Ishikawa (cell line): ENCODE results near the gene RCAN2.

Source experiments
- CEBPB ChIP-seq: IDR thresholded peaks from 2 replicates; pipeline ENCODE4 v1.6.1; 2012
- CREB1 ChIP-seq: IDR thresholded peaks from 2 replicates; pipeline ENCODE4 v1.6.1; 2012; ENCODE audit warnings: low read depth
- EGR1 ChIP-seq: IDR thresholded peaks from 2 replicates; pipeline ENCODE4 v1.6.1; 2012
- EP300 ChIP-seq: IDR thresholded peaks from 2 replicates; pipeline ENCODE4 v1.6.1; 2012; ENCODE audit warnings: borderline replicate concordance
- FOXM1 ChIP-seq: IDR thresholded peaks from 2 replicates; pipeline ENCODE4 v1.6.1; 2012; ENCODE audit warnings: low read depth, borderline replicate concordance
- NFIC ChIP-seq: IDR thresholded peaks from 2 replicates; pipeline ENCODE4 v1.6.1; 2012
- RAD21 ChIP-seq: IDR thresholded peaks from 2 replicates; pipeline ENCODE4 v1.6.1; 2012; ENCODE audit warnings: low read depth
- TAF1 ChIP-seq: IDR thresholded peaks from 2 replicates; pipeline ENCODE4 v1.6.1; 2012; ENCODE audit warnings: low read depth, mild to moderate bottlenecking
- TCF12 ChIP-seq: IDR thresholded peaks from 2 replicates; pipeline ENCODE4 v1.6.1; 2012; ENCODE audit warnings: low read depth
- TEAD4 ChIP-seq: IDR thresholded peaks from 2 replicates; pipeline ENCODE4 v1.6.1; 2012
- YY1 ChIP-seq: IDR thresholded peaks from 2 replicates; pipeline ENCODE4 v1.6.1; 2012; ENCODE audit warnings: low read depth
- ZBTB7A ChIP-seq: IDR thresholded peaks from 2 replicates; pipeline ENCODE4 v1.6.1; 2012; ENCODE audit warnings: low read depth
- TF ChIP-seq, protein P1 (sequence below): IDR thresholded peaks from 2 replicates; pipeline ENCODE4 v1.6.1; 2012
- TF ChIP-seq, protein P2 (sequence below): IDR thresholded peaks from 2 replicates; pipeline ENCODE4 v1.6.1; 2012
- TF ChIP-seq, protein P3 (sequence below): IDR thresholded peaks from 2 replicates; pipeline ENCODE4 v1.6.1; 2012; ENCODE audit warnings: low read depth, mild to moderate bottlenecking

The RCAN2 gene

DNA sequence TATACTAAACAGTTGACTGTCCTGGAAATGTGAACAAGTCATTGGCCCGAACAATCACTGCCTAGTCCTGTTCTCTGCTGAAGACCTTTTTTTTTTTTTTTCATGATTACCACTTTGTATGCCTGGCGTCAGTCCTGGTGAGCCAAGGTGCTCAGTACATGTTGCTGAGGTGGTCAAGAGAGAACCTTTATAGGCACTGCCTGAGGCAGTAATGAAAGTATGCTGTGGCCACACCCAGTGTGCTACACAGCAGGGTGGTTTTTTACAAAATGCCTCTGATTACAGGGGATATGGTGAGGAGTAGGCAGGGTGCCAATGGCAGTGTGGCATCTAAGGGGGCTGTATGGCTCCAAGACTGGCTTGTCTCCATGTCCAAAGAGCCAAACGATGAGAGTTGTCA, 185.4 kb downstream of the RCAN2 start:
- TF ChIP-seq EP300 (no peak), EGR1 (no peak), RAD21 (no peak), TCF12 (no peak), NFIC (no peak), YY1 (no peak), CEBPB (no peak), CREB1 (no peak), FOXM1 (no peak), TEAD4 (no peak), ZBTB7A (no peak), TAF1 (no peak)
- TF ChIP-seq, protein P1, sequence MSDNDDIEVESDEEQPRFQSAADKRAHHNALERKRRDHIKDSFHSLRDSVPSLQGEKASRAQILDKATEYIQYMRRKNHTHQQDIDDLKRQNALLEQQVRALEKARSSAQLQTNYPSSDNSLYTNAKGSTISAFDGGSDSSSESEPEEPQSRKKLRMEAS, result no peak
- TF ChIP-seq, protein P2, sequence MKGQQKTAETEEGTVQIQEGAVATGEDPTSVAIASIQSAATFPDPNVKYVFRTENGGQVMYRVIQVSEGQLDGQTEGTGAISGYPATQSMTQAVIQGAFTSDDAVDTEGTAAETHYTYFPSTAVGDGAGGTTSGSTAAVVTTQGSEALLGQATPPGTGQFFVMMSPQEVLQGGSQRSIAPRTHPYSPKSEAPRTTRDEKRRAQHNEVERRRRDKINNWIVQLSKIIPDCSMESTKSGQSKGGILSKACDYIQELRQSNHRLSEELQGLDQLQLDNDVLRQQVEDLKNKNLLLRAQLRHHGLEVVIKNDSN, result no peak
- TF ChIP-seq, protein P3, sequence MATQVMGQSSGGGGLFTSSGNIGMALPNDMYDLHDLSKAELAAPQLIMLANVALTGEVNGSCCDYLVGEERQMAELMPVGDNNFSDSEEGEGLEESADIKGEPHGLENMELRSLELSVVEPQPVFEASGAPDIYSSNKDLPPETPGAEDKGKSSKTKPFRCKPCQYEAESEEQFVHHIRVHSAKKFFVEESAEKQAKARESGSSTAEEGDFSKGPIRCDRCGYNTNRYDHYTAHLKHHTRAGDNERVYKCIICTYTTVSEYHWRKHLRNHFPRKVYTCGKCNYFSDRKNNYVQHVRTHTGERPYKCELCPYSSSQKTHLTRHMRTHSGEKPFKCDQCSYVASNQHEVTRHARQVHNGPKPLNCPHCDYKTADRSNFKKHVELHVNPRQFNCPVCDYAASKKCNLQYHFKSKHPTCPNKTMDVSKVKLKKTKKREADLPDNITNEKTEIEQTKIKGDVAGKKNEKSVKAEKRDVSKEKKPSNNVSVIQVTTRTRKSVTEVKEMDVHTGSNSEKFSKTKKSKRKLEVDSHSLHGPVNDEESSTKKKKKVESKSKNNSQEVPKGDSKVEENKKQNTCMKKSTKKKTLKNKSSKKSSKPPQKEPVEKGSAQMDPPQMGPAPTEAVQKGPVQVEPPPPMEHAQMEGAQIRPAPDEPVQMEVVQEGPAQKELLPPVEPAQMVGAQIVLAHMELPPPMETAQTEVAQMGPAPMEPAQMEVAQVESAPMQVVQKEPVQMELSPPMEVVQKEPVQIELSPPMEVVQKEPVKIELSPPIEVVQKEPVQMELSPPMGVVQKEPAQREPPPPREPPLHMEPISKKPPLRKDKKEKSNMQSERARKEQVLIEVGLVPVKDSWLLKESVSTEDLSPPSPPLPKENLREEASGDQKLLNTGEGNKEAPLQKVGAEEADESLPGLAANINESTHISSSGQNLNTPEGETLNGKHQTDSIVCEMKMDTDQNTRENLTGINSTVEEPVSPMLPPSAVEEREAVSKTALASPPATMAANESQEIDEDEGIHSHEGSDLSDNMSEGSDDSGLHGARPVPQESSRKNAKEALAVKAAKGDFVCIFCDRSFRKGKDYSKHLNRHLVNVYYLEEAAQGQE, result no peak

DNA sequence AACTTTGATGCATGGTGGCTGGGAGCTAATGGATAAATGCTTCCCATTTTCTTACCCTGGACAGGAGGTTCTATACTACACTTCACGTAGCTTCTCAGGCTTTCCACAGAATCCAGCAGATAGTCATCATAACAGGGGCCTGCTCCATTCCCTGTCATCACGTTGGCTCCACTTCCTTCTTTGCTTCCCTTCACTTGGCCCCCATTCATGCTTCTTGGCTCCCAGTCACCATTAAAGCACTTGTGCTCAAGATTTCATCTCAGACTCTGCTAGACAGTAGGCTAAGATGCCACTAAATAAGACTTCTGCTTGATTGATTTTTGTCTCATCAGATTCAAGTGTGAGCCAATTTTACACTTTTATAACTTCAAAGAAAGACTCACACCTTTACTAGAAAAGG, 186.0 kb downstream of the RCAN2 start:
- TF ChIP-seq, protein P1, result no peak
- TF ChIP-seq, protein P2, result no peak
- TF ChIP-seq YY1 (no peak), TEAD4 (no peak), FOXM1 (no peak), TCF12 (no peak), ZBTB7A (no peak), RAD21 (no peak), TAF1 (no peak), NFIC (no peak)
- TF ChIP-seq, protein P3, result no peak

DNA sequence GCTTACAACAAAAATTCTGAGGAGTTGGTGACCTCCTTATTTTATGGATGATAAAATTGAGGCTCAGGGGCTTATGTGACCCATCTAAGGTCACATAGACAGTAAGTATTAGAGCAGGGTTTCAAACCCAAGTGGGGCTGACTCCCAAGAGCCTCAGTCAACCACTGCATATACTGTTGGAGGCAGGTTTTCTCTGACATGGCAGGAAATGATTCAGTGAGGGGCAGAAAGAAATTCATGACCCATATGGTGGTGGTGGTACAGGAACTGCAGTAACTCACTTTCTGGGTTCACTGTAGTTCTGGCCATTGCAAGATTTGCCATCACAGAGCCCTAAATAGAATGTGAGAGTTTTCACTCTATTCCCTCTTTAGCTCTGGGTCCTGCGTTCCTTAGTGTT, 188.4 kb downstream of the RCAN2 start:
- TF ChIP-seq, protein P1, result no peak
- TF ChIP-seq, protein P2, result no peak
- no peak for TF ChIP-seq TCF12
- TF ChIP-seq EGR1, result no peak
- TF ChIP-seq YY1, result no peak
- TF ChIP-seq TAF1, result no peak
- no peak for TF ChIP-seq ZBTB7A
- TF ChIP-seq FOXM1, result no peak
- TF ChIP-seq NFIC, result no peak
- TF ChIP-seq EP300, result no peak
- TF ChIP-seq, protein P3, result no peak
- TF ChIP-seq RAD21, result no peak
- TF ChIP-seq TEAD4, result no peak
- TF ChIP-seq CREB1, result no peak
- TF ChIP-seq CEBPB, result no peak

DNA sequence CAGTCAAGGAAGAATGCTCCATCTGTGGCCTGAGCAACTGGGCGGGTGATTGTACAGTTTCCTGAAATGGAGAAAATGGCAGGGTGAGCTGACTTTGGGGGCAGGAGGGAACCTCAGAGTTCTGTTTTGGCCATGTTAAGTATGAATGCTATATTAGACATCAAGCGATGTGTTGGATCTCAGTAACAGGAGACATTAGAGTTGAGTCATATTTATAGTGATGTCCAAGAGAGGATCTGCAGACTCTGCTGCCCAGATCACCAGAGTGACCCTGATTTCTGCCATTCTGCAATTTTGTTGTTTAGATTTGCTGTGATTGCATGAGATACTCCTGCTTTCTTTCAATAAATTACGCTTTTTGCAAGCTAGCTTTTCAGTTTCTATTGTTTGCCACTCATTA, 189.1 kb downstream of the RCAN2 start:
- TF ChIP-seq CREB1, result no peak
- TF ChIP-seq TCF12, result no peak
- TF ChIP-seq, protein P3, result no peak
- TF ChIP-seq ZBTB7A, result no peak
- TF ChIP-seq FOXM1, result no peak
